Smooth muscle cell (in vitro differentiated cells): ENCODE results near the gene ARCN1. TPM values are rescaled to one million over a fixed set of nuclear protein-coding genes. Genes with fewer than 3 reads are reported as not detected.

Experiments used
- DNase-seq: peaks from one replicate; lab custom pipeline; 2025; ENCODE audit not compliant: unreplicated experiment; lab: John Stamatoyannopoulos, UW
- H2AFZ ChIP-seq: fragments of 200-600 bp; sonication (generic); 2 replicates; pipeline ENCODE4 v1.6.0; 2016; ENCODE audit warnings: antibody characterized with exemption, low read depth, mild to moderate bottlenecking
- H3F3A ChIP-seq: fragments of 200-600 bp; sonication (generic); 2 replicates; pipeline ENCODE4 v1.6.0; 2017; ENCODE audit warnings: antibody characterized with exemption, low read depth
- H3K27ac ChIP-seq: fragments of 200-600 bp; sonication (generic); 2 replicates; pipeline ENCODE4 v1.5.1; 2016; ENCODE audit warnings: low read depth, mild to moderate bottlenecking
- H3K27me3 ChIP-seq: fragments of 200-600 bp; sonication (generic); 2 replicates; pipeline ENCODE4 v1.6.1; 2016; ENCODE audit warnings: low read depth, mild to moderate bottlenecking
- H3K36me3 ChIP-seq: fragments of 200-600 bp; sonication (generic); 2 replicates; pipeline ENCODE4 v1.5.1; 2016; ENCODE audit warnings: low read depth
- H3K4me1 ChIP-seq: fragments of 200-600 bp; sonication (generic); 2 replicates; pipeline ENCODE4 v1.5.1; 2016; ENCODE audit warnings: low read depth
- H3K4me2 ChIP-seq: fragments of 200-600 bp; sonication (generic); 2 replicates; pipeline ENCODE4 v1.6.0; 2016; ENCODE audit warnings: mild to moderate bottlenecking
- H3K4me3 ChIP-seq: fragments of 200-600 bp; sonication (generic); 2 replicates; pipeline ENCODE4 v1.5.1; 2016; ENCODE audit warnings: mild to moderate bottlenecking
- H3K79me2 ChIP-seq: fragments of 200-600 bp; sonication (generic); 2 replicates; pipeline ENCODE4 v1.6.0; 2016; ENCODE audit warnings: low read depth, mild to moderate bottlenecking
- H3K9ac ChIP-seq: fragments of 200-600 bp; sonication (generic); 2 replicates; pipeline ENCODE4 v1.6.0; 2016; ENCODE audit warnings: low read depth
- H3K9me3 ChIP-seq: fragments of 200-600 bp; sonication (generic); replicated peaks from 2 replicates; pipeline ENCODE4 v1.5.1; 2016; ENCODE audit warnings: low read depth
- H4K20me1 ChIP-seq: fragments of 200-600 bp; sonication (generic); 2 replicates; pipeline ENCODE4 v1.6.0; 2016; ENCODE audit warnings: low read depth
- WGBS: methylation state at CpG from one replicate; pipeline ENCODE4 v1.1.7; 2016; ENCODE audit warnings: low lambda C conversion rate; 5-methylcytosine and 5-hydroxymethylcytosine counted together
- polyA plus RNA-seq: library from polyadenylated mRNA; unstranded; fragments of >200 nt; fragmentation: Nextera tagmentation; extraction: Ambion mirVana; gene quantifications from 2 replicates; pipeline ENCODE4 v1.2.1, GENCODE V29; 2016
- total RNA-seq: library from RNA; depleted of rRNA; stranded (reverse); fragments of >200 nt; gene quantifications from 2 replicates; pipeline ENCODE4 v1.2.3, GENCODE V29; 2014
- TF ChIP-seq, protein P1 (sequence below): fragments of 200-600 bp; sonication (generic); IDR thresholded peaks from 2 replicates; pipeline ENCODE4 v1.5.1; 2017; ENCODE audit warnings: borderline replicate concordance, mild to moderate bottlenecking, antibody characterized with exemption; ENCODE audit not compliant: insufficient read depth, poor library complexity, severe bottlenecking

ARCN1 gene
- total and polyA plus RNA-seq, 2 experiments from 2014 or later: 285 to 314 TPM

GRCh38 chr11:118646393-118646792 lies 74.2 kb downstream of the ARCN1 start:
- DNase-seq: no peak
- no peaks in the 10 kb centered on the region for H3K27me3 ChIP-seq
- peaks cover 97% of the 10 kb centered on the region for H4K20me1 ChIP-seq
- H3K9me3 ChIP-seq: no peaks in the 10 kb centered on the region
- no peak overlapping the region for H3K27ac ChIP-seq
- no peak overlapping the region for H2AFZ ChIP-seq
- 87% methylated on average over 3 of the region's 3 CpGs for WGBS
- no peaks in the 10 kb centered on the region for H3K79me2 ChIP-seq
- peaks cover 10% of the 10 kb centered on the region for H3K36me3 ChIP-seq
- H3K4me3 ChIP-seq: no peak overlapping the region
- no peaks in the 10 kb centered on the region for H3F3A ChIP-seq
- TF ChIP-seq, protein P1, sequence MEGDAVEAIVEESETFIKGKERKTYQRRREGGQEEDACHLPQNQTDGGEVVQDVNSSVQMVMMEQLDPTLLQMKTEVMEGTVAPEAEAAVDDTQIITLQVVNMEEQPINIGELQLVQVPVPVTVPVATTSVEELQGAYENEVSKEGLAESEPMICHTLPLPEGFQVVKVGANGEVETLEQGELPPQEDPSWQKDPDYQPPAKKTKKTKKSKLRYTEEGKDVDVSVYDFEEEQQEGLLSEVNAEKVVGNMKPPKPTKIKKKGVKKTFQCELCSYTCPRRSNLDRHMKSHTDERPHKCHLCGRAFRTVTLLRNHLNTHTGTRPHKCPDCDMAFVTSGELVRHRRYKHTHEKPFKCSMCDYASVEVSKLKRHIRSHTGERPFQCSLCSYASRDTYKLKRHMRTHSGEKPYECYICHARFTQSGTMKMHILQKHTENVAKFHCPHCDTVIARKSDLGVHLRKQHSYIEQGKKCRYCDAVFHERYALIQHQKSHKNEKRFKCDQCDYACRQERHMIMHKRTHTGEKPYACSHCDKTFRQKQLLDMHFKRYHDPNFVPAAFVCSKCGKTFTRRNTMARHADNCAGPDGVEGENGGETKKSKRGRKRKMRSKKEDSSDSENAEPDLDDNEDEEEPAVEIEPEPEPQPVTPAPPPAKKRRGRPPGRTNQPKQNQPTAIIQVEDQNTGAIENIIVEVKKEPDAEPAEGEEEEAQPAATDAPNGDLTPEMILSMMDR: no peak
- no peak overlapping the region for H3K4me2 ChIP-seq
- H3K9ac ChIP-seq: no peak overlapping the region
- H3K4me1 ChIP-seq: no peaks in the 10 kb centered on the region

DNA sequence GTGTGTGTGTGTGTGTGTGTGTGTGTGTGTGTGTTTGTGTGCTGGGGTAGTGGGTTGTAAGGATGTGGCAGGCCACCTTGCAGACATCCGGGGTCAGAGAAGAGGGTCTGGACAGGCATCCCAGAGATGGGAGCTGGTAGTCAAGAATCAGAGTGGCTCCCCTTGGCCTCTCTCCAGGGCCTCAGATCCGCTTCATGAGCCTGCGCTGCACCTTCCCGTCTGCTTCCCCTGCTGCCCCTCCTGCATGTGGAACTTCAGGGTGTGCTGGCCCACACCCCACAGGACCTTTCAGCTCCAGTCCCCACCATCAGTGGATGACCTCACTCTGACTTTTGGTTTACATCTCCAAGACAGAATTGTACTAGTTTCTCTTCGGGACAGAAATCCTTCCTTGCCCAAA lies 76.1 kb downstream of the ARCN1 start:
- no peaks in the 10 kb centered on the region for H3K4me1 ChIP-seq
- no peak overlapping the region for H3K27ac ChIP-seq
- no peak overlapping the region for H3K4me2 ChIP-seq
- WGBS: 89% methylated on average over 4 of the region's 5 CpGs
- H2AFZ ChIP-seq: no peak overlapping the region
- DNase-seq: no peak
- TF ChIP-seq, protein P1: no peak
- no peaks in the 10 kb centered on the region for H3K27me3 ChIP-seq
- no peak overlapping the region for H3K9ac ChIP-seq
- H3K79me2 ChIP-seq: no peaks in the 10 kb centered on the region
- peaks cover 97% of the 10 kb centered on the region for H4K20me1 ChIP-seq
- peaks cover 7% of the 10 kb centered on the region for H3F3A ChIP-seq
- peaks cover 10% of the 10 kb centered on the region for H3K36me3 ChIP-seq
- no peak overlapping the region for H3K4me3 ChIP-seq
- no peaks in the 10 kb centered on the region for H3K9me3 ChIP-seq

GRCh38 chr11:118649941-118650340 lies 77.7 kb downstream of the ARCN1 start:
- Histone ChIP-seq H2AFZ (no peak overlapping the region), H3K4me2 (no peak overlapping the region), H3K36me3 (peaks cover 10% of the 10 kb centered on the region), H3K27me3 (no peaks in the 10 kb centered on the region), H3K9ac (no peak overlapping the region), H4K20me1 (peaks cover 95% of the 10 kb centered on the region), H3K9me3 (no peaks in the 10 kb centered on the region), H3K27ac (no peak overlapping the region), H3K4me3 (no peak overlapping the region), H3K4me1 (no peaks in the 10 kb centered on the region), H3F3A (peaks cover 10% of the 10 kb centered on the region), H3K79me2 (no peaks in the 10 kb centered on the region)
- DNase-seq: no peak
- TF ChIP-seq, protein P1: no peak
- 98% methylated on average over 10 of the region's 10 CpGs for WGBS

DNA sequence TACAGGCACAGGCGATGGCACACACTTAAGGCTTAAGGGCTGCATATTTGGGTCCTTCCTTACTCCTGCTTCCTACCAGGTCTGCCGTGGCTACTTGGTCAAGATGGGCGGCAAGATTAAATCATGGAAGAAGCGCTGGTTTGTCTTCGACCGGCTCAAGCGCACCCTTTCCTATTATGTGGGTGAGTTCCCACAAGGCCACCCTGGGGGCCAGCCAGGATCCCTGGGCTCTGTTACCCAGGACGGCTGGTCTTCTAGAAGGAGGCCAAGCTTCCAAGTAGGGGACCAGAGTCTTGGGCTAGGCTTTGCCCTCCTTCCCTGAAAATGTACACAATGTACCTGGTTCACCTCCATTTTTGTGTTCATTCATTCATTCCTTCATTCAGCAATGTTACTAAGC lies 78.2 kb downstream of the ARCN1 start:
- Histone ChIP-seq H3K27me3 (no peaks in the 10 kb centered on the region), H3K9me3 (no peaks in the 10 kb centered on the region), H3F3A (peaks cover 14% of the 10 kb centered on the region), H3K4me3 (no peak overlapping the region), H4K20me1 (peaks cover 95% of the 10 kb centered on the region), H3K27ac (no peak overlapping the region), H3K4me1 (no peaks in the 10 kb centered on the region), H3K4me2 (no peak overlapping the region), H3K9ac (no peak overlapping the region), H3K79me2 (no peaks in the 10 kb centered on the region), H3K36me3 (peaks cover 10% of the 10 kb centered on the region), H2AFZ (no peak overlapping the region)
- TF ChIP-seq, protein P1: no peak
- 96% methylated on average over 8 of the region's 8 CpGs for WGBS
- no peak for DNase-seq
